HG02938 (cell line): ENCODE data around the gene UBAP2L.

Experiments used
- ATAC-seq: cut with Tn5 transposase; IDR thresholded peaks from one replicate; pipeline ENCODE4 v1.9.1; 2021; ENCODE audit warnings: mild to moderate bottlenecking, moderate library complexity; ENCODE audit not compliant: unreplicated experiment

The UBAP2L gene

GRCh38 chr1:154220071-154220969 lies at the start of gene UBAP2L:
UBAP2L (plus strand) TSS chr1:154220955; CDS start chr1:154225124, 4,169 bp downstream.
- ATAC-seq = peak; percentile 82

GRCh38 chr1:154171223-154171583 lies 49.6 kb upstream of the UBAP2L start:
- no peak for ATAC-seq

- no peak for ATAC-seq
These were observed 48.9 kb upstream of the UBAP2L start for GRCh38 chr1:154171880-154172279.

- no peak for ATAC-seq
These were observed 46.1 kb upstream of the UBAP2L start for GRCh38 chr1:154174654-154175053.

- ATAC-seq = no peak
These were observed 44.4 kb upstream of the UBAP2L start for GRCh38 chr1:154176337-154176736.

GRCh38 chr1:154178013-154178412 lies 42.7 kb upstream of the UBAP2L start:
- no peak for ATAC-seq

GRCh38 chr1:154178911-154179811 lies 41.6 kb upstream of the UBAP2L start:
- no peak for ATAC-seq

GRCh38 chr1:154179946-154180687 lies 40.6 kb upstream of the UBAP2L start:
- ATAC-seq = no peak

GRCh38 chr1:154181944-154182343 lies 38.8 kb upstream of the UBAP2L start:
- ATAC-seq = peak; percentile 42

GRCh38 chr1:154182344-154183045 lies 38.3 kb upstream of the UBAP2L start:
- peak; percentile 21 for ATAC-seq

GRCh38 chr1:154183046-154183915 lies 37.5 kb upstream of the UBAP2L start:
- peak; percentile 67 for ATAC-seq

GRCh38 chr1:154186177-154186576 lies 34.6 kb upstream of the UBAP2L start:
- no peak for ATAC-seq

- no peak for ATAC-seq
These were observed 33.8 kb upstream of the UBAP2L start for GRCh38 chr1:154186852-154187501.

- ATAC-seq = no peak
These were observed 30.2 kb upstream of the UBAP2L start for GRCh38 chr1:154190550-154190949.

- no peak for ATAC-seq
These were observed 28.7 kb upstream of the UBAP2L start, which contains the start of gene TPM3 for GRCh38 chr1:154191990-154192461. TPM3 (minus strand) TSS chr1:154192100; CDS start chr1:154192018, 82 bp downstream.

GRCh38 chr1:154192476-154192875 lies 28.3 kb upstream of the UBAP2L start:
- no peak for ATAC-seq

GRCh38 chr1:154193821-154194220 lies 26.9 kb upstream of the UBAP2L start:
- no peak for ATAC-seq

GRCh38 chr1:154198756-154199562 lies 21.8 kb upstream of the UBAP2L start:
- no peak for ATAC-seq
